ENCODE data around the gene TYW1B. TPM values are rescaled to one million over a fixed set of nuclear protein-coding genes. Genes with fewer than 3 reads are reported as not detected.
"Not testable (repeated sequence)": the region's sequence is repeated elsewhere in the genome, so short reads cannot be mapped to it uniquely, and the experiment has no call there.

TYW1B gene
- total RNA-seq, 1 donor from 2014 or later = 8.6 TPM

DNA sequence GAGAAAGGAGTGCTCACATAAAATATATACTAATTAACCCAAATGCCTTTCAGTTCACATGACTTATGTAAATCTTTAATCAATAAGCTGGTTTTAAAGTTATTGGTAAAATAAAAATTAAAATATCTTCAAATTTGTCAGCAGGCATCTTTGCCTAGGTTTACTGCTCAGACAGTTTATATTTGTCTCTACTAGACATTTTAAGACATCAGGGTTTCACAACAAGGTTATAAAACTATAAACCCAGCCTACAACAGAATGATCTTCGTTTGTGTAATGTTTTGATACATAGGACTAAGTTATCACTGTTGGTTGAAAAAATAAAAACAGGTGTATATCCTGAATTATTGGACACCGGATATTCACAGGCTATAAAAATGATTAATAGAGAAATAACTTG is 67.4 kb downstream of the TYW1B start:
- POLR2A ChIA-PET = no interaction called here
- DNase-seq = no peak
- TF ChIP-seq, protein P1, sequence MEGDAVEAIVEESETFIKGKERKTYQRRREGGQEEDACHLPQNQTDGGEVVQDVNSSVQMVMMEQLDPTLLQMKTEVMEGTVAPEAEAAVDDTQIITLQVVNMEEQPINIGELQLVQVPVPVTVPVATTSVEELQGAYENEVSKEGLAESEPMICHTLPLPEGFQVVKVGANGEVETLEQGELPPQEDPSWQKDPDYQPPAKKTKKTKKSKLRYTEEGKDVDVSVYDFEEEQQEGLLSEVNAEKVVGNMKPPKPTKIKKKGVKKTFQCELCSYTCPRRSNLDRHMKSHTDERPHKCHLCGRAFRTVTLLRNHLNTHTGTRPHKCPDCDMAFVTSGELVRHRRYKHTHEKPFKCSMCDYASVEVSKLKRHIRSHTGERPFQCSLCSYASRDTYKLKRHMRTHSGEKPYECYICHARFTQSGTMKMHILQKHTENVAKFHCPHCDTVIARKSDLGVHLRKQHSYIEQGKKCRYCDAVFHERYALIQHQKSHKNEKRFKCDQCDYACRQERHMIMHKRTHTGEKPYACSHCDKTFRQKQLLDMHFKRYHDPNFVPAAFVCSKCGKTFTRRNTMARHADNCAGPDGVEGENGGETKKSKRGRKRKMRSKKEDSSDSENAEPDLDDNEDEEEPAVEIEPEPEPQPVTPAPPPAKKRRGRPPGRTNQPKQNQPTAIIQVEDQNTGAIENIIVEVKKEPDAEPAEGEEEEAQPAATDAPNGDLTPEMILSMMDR (IDR thresholded peaks at IDR 0.05) = no peak
- no peak overlapping the region for H3K27ac Mint-ChIP-seq
- no peaks in the 10 kb centered on the region for H3K27me3 Mint-ChIP-seq
- ATAC-seq (ENCODE audit: low read depth) = no peak
- H3K4me1 Mint-ChIP-seq = no peaks in the 10 kb centered on the region
- intact Hi-C loops (cut with micrococcal nuclease) = no loop called here
- peaks cover 17% of the 10 kb centered on the region for H3K9me3 Mint-ChIP-seq
- H3K4me3 Mint-ChIP-seq = no peak overlapping the region
- H3K36me3 Mint-ChIP-seq (ENCODE audit: low read depth) = peaks cover 53% of the 10 kb centered on the region
- CTCF ChIA-PET = no interaction called here

DNA sequence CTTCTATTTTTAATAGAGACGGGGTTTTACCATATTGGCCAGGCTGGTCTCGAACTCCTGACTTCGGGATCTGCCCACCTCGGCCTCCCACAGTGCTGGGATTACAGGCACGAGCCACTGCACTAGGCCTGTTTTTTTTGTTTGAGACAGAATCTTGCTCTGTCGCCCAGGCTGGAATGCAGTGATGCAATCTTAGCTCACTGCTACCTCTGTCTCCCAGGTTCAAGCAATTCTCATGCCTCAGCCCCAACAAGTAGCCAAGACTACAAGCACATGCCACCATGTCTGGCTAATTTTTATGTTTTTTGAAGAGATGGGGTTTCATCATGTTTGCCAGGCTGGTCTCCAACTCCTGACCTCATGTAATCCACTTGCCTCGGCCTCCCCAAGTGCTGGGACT is 73.7 kb downstream of the TYW1B start:
- TF ChIP-seq, protein P1 (IDR thresholded peaks at IDR 0.05) = no peak
- no peak for DNase-seq
- Mint-ChIP-seq H3K36me3 (ENCODE audit: low read depth) (peaks cover 44% of the 10 kb centered on the region), H3K27ac (no peak overlapping the region), H3K4me1 (no peaks in the 10 kb centered on the region), H3K4me3 (no peak overlapping the region), H3K9me3 (peaks cover 14% of the 10 kb centered on the region), H3K27me3 (no peaks in the 10 kb centered on the region)
- ATAC-seq (ENCODE audit: low read depth) = no peak
- CTCF ChIA-PET = no interaction called here
- intact Hi-C loops (cut with micrococcal nuclease) = no loop called here
- POLR2A ChIA-PET = no interaction called here

DNA sequence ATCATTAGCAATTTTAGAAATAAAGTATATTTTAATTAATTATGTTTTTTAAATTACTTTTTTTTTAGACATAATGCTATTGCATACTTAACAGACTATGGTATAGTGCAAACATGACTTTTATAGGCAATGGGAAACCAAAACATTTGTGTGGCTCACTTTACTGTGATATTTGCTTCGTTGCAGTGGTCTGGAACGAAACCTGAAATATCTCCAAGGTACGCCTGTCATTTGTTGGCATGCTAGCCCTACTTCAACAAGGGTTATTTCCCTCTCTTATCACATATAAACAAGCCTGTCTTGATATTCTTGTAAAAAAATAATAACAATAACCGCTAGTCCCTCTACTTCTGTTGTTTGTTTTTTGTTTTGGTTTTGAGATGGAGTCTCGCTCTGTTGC is 74.2 kb downstream of the TYW1B start:
- ChIA-PET POLR2A (no interaction called here), CTCF (no interaction called here)
- intact Hi-C loops (cut with micrococcal nuclease) = no loop called here
- H3K27ac Mint-ChIP-seq = no peak overlapping the region
- H3K27me3 Mint-ChIP-seq = no peaks in the 10 kb centered on the region
- peaks cover 11% of the 10 kb centered on the region for H3K9me3 Mint-ChIP-seq
- TF ChIP-seq, protein P1 (IDR thresholded peaks at IDR 0.05) = no peak
- H3K36me3 Mint-ChIP-seq (ENCODE audit: low read depth) = peaks cover 39% of the 10 kb centered on the region
- ATAC-seq (ENCODE audit: low read depth) = no peak
- no peak for DNase-seq
- no peak overlapping the region for H3K4me3 Mint-ChIP-seq
- H3K4me1 Mint-ChIP-seq = no peaks in the 10 kb centered on the region

DNA sequence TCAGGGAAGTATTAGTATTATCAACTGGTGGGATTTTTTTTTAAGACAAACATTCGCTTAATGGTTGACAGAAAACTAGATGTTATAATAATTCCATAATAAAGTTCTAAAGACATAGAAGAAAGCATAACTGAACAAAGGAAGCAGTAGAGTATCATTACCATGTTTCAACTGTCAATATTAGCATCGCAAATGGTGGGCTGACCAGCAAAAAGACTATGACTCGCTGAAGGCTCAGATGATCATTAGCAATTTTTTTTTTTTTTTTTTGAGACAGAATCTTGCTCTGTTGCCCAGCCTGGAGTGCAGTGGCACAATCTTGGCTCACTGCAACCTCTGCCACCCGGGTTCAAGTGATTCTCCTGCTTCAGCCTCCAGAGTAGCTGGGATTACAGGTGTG is 74.8 kb downstream of the TYW1B start:
- CTCF ChIA-PET; POLR2A ChIA-PET; DNase-seq; intact Hi-C loops (cut with micrococcal nuclease); H3K4me1 Mint-ChIP-seq; H3K4me3 Mint-ChIP-seq; ATAC-seq (ENCODE audit: low read depth); H3K27ac Mint-ChIP-seq; H3K9me3 Mint-ChIP-seq; H3K27me3 Mint-ChIP-seq: not testable (repeated sequence)
- H3K36me3 Mint-ChIP-seq (ENCODE audit: low read depth) = peaks cover 34% of the 10 kb centered on the region

DNA sequence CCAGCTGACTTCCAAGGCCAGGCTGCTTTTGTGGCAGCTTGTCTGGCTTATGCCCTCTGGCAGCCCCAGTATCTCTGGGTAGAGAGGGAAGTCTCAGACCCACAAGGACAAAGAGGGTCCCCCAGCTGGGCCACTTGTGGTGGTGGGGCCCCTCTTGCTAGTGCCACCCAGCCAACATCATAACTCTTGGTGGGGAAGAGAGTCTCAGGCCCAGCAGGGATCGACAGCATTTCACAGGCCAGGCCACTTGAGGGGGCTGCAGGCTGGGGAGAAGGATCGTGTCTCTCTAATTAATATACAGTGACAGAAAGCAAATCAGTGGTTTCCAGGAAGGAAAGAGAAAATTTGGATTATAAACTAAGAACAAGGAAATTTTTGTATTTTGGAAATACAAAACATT is 76.0 kb downstream of the TYW1B start:
- H3K4me1 Mint-ChIP-seq = no peaks in the 10 kb centered on the region
- ATAC-seq (ENCODE audit: low read depth) = no peak
- intact Hi-C loops (cut with micrococcal nuclease) = no loop called here
- TF ChIP-seq, protein P1 (IDR thresholded peaks at IDR 0.05) = no peak
- ChIA-PET POLR2A (no interaction called here), CTCF (no interaction called here)
- H3K27ac Mint-ChIP-seq = no peak overlapping the region
- peaks cover 3% of the 10 kb centered on the region for H3K9me3 Mint-ChIP-seq
- H3K27me3 Mint-ChIP-seq = no peaks in the 10 kb centered on the region
- H3K4me3 Mint-ChIP-seq = no peak overlapping the region
- DNase-seq = no peak
- H3K36me3 Mint-ChIP-seq (ENCODE audit: low read depth) = peaks cover 27% of the 10 kb centered on the region

DNA sequence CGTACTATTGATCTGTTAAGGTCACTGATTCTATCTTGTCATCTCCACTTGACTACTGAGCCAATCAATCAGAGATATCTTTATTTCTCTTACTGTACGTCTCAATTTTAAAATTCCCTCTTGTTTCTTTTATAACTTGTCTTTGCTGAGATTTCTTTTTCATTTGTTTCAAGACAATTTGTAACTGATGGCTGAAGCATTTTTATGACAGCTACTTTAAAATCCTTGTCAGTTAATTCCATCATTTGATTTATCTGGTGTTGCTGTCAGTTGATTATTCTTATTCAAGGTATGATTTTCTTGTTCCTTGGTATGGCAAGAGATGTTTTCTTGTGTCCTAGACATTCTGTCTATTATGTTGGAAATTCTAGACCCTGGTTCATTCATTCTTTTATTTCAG is 76.6 kb downstream of the TYW1B start:
- no peaks in the 10 kb centered on the region for H3K4me1 Mint-ChIP-seq
- no peaks in the 10 kb centered on the region for H3K9me3 Mint-ChIP-seq
- no peak for DNase-seq
- intact Hi-C loops (cut with micrococcal nuclease) = no loop called here
- H3K27ac Mint-ChIP-seq = no peak overlapping the region
- no peak for ATAC-seq (ENCODE audit: low read depth)
- ChIA-PET CTCF (no interaction called here), POLR2A (no interaction called here)
- no peak overlapping the region for H3K4me3 Mint-ChIP-seq
- TF ChIP-seq, protein P1 (IDR thresholded peaks at IDR 0.05) = no peak
- H3K27me3 Mint-ChIP-seq = no peaks in the 10 kb centered on the region
- H3K36me3 Mint-ChIP-seq (ENCODE audit: low read depth) = peaks cover 23% of the 10 kb centered on the region

DNA sequence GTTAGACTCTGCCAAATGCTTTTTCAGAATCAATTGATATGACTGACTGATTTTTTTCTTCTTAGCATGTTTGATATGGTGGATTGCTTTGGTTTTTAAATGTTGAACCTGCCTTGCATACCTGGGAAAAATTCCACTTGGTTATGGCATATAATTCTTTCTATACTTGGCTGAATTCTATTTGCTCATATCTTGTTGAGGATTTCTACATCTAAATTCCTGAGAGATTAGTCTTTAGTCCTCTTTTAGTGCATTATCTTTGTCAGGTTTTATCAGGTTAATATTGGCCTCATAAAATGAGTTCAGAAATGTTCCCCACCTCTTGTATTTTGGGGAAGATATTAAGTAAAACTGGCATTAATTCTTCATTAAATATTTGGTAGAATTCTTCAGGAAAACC is 79.4 kb downstream of the TYW1B start:
- H3K4me3 Mint-ChIP-seq; POLR2A ChIA-PET; intact Hi-C loops (cut with micrococcal nuclease); ATAC-seq (ENCODE audit: low read depth); H3K27ac Mint-ChIP-seq; DNase-seq; H3K4me1 Mint-ChIP-seq; H3K9me3 Mint-ChIP-seq; H3K27me3 Mint-ChIP-seq: not testable (repeated sequence)
- H3K36me3 Mint-ChIP-seq (ENCODE audit: low read depth) = peaks cover 24% of the 10 kb centered on the region
- CTCF ChIA-PET = interaction anchor here (0.6 kb wide), 1 partner anchor 272 kb away, joined by 3 read pairs; no protein-coding TSS in a partner anchor

DNA sequence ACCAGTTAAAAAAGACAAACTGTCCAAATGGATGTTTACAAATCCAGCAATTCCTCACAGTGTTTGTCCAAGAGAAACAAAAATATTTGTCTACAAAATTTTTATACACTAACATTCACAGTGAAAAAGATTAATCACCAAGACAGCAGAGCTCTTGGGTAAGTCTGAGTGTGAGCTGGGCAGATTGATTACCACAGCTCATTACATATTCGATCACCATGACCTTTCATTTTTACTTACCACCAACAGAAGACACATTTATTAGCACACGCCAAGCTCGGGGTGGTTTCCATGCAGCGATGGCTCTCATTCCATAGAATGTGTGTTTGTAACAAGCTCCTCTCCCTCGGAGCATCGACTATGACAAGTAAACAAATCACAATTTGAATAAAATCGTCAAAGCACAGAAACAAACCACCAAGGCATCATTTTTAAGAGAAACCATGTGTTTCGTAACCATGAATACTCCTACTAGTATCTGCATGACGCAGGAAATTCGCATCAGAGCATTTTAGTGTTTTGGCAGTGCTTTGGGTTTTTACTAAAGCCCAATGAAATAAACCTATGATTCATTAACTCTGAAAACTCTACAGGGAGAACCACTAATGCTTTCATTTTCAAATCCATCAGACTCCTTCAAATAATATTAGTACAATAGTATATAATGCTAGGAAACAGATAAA is 83.6 kb downstream of the TYW1B start:
- intact Hi-C loops (cut with micrococcal nuclease); POLR2A ChIA-PET; DNase-seq; CTCF ChIA-PET; H3K4me1 Mint-ChIP-seq; H3K27ac Mint-ChIP-seq; ATAC-seq (ENCODE audit: low read depth); H3K27me3 Mint-ChIP-seq; H3K4me3 Mint-ChIP-seq: not testable (repeated sequence)
- peaks cover 38% of the 10 kb centered on the region for H3K36me3 Mint-ChIP-seq (ENCODE audit: low read depth)
- H3K9me3 Mint-ChIP-seq = peaks cover 12% of the 10 kb centered on the region

All from activated B cell treated with CpG ODN at 0.5 μM for 24 hours (primary cell).